PC-3 (cell line): Measurements from ENCODE around the gene THBS2.
"Not testable (repeated sequence)": the region's sequence is repeated elsewhere in the genome, so short reads cannot be mapped to it uniquely, and the experiment has no call there.

Source experiments
- EZH2 ChIP-seq: fragments of 300-600 bp; sonication (generic); IDR thresholded peaks from one replicate; pipeline ENCODE4 v1.6.1; 2017; ENCODE audit warnings: antibody characterized with exemption, mild to moderate bottlenecking, low read length; ENCODE audit not compliant: unreplicated experiment
- TF ChIP-seq, protein P1 (sequence below): fragments of 300-600 bp; sonication (generic); conservative IDR thresholded peaks from 2 replicates; pipeline ENCODE4 v1.5.1; 2017; ENCODE audit warnings: antibody characterized with exemption, low read depth, mild to moderate bottlenecking, low read length

DNA sequence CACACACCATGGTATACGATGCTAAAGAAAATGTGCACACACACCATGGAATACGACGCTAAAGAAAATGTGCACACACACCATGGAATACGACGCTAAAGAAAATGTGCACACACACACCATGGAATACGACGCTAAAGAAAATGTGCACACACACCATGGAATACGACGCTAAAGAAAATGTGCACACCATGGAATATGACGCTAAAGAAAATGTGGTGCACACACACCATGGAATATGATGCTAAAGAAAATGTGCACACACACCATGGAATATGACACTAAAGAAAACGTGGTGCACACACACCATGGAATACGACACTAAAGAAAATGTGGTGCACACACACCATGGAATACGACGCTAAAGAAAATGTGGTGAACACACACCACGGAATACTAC is 55.7 kb downstream of the THBS2 start:
- TF ChIP-seq, protein P1, sequence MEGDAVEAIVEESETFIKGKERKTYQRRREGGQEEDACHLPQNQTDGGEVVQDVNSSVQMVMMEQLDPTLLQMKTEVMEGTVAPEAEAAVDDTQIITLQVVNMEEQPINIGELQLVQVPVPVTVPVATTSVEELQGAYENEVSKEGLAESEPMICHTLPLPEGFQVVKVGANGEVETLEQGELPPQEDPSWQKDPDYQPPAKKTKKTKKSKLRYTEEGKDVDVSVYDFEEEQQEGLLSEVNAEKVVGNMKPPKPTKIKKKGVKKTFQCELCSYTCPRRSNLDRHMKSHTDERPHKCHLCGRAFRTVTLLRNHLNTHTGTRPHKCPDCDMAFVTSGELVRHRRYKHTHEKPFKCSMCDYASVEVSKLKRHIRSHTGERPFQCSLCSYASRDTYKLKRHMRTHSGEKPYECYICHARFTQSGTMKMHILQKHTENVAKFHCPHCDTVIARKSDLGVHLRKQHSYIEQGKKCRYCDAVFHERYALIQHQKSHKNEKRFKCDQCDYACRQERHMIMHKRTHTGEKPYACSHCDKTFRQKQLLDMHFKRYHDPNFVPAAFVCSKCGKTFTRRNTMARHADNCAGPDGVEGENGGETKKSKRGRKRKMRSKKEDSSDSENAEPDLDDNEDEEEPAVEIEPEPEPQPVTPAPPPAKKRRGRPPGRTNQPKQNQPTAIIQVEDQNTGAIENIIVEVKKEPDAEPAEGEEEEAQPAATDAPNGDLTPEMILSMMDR = not testable (repeated sequence)
- TF ChIP-seq EZH2 = not testable (repeated sequence)
